SU-DHL-6 (cell line): ENCODE data around the gene DRD4.

Experiments
- CTCF ChIP-seq: fragments of 200-600 bp; sonication (generic); IDR thresholded peaks from one replicate; pipeline ENCODE4 v1.5.1; 2017; ENCODE audit warnings: antibody characterized with exemption, mild to moderate bottlenecking, low read length, moderate library complexity; ENCODE audit not compliant: insufficient read depth, poor library complexity, severe bottlenecking
- EZH2phosphoT487 ChIP-seq: fragments of 200-600 bp; sonication (generic), shearing (Covaris generic); conservative IDR thresholded peaks from 2 replicates; pipeline ENCODE4 v1.6.1; 2018; ENCODE audit warnings: mild to moderate bottlenecking, antibody characterized with exemption, low read length, moderate library complexity, mixed read lengths

- no peak for TF ChIP-seq CTCF
- no peak for TF ChIP-seq EZH2phosphoT487
Measured at GRCh38 chr11:618856-619627, 18.0 kb upstream of the DRD4 start.
